Thyroid gland (tissue), 4 donors: ENCODE data around the gene POLD2. TPM values are rescaled to one million over a fixed set of nuclear protein-coding genes. Genes with fewer than 3 reads are reported as not detected.
"Not testable (repeated sequence)": the region's sequence is repeated elsewhere in the genome, so short reads cannot be mapped to it uniquely, and the experiment has no call there.

Source experiments
- DNase-seq, 2 donors: peaks; one replicate each; pipeline ENCODE4 v3.0.0-alpha.2; 2019
- H3K27ac ChIP-seq, 3 donors: fragments of 200-600 bp; sonication (generic); 1 replicate in 2 of 3; 2 replicates in 1 of 3; pipeline ENCODE4 v1.5.1; 2016 to 2019; ENCODE audit warnings: mild to moderate bottlenecking in 1 of 3, moderate library complexity in 1 of 3
- H3K27me3 ChIP-seq: fragments of 200-600 bp; sonication (generic); one replicate; pipeline ENCODE4 v1.5.1; 2019
- H3K36me3 ChIP-seq, 2 donors: fragments of 200-600 bp; sonication (generic); one replicate each; pipeline ENCODE4 v1.5.1; 2016 to 2019
- H3K4me1 ChIP-seq, 2 donors: fragments of 200-600 bp; sonication (generic); one replicate each; pipeline ENCODE4 v1.5.1; 2017 to 2019
- H3K4me3 ChIP-seq, 3 donors: fragments of 200-600 bp; sonication (generic); replicated peaks in 1 of 3; 1 replicate in 2 of 3; 2 replicates in 1 of 3; pipeline ENCODE4 v1.5.1; 2016; ENCODE audit warnings: mild to moderate bottlenecking in 1 of 3
- H3K9me3 ChIP-seq: fragments of 200-600 bp; sonication (generic); one replicate; pipeline ENCODE4 v1.5.1; 2017
- CTCF ChIP-seq, 6 experiments: fragments of 200-600 bp in 3 of 6; fragments of 450-650 bp in 3 of 6; sonication (generic) in 3 of 6; IDR thresholded peaks; one replicate each; pipeline ENCODE4 v1.5.1; 2016 to 2019; ENCODE audit warnings: antibody characterized with exemption in 6 of 6, mild to moderate bottlenecking in 2 of 6, inconsistent platforms in 1 of 6, moderate library complexity in 1 of 6
- POLR2A ChIP-seq, 2 donors: fragments of 450-650 bp; IDR thresholded peaks; one replicate each; pipeline ENCODE4 v1.6.1; 2017; ENCODE audit warnings: antibody characterized with exemption in 2 of 2, mild to moderate bottlenecking in 2 of 2, moderate library complexity in 1 of 2
- WGBS, 2 donors: methylation state at CpG; one replicate each; pipeline ENCODE4 v1.1.5; 2017; 5-methylcytosine and 5-hydroxymethylcytosine counted together
- intact Hi-C: fragments of 100-400 bp; cut with DNase I; formaldehyde crosslinking; loops from one replicate; pipeline ENCODE4 v1.15.1; 2023
- total RNA-seq, 4 donors: library from RNA; depleted of rRNA; stranded (reverse); fragments of >200 nt; gene quantifications; one replicate each; pipeline ENCODE4 v1.2.3, GENCODE V29; 2016

POLD2 gene
- 10 to 100 TPM; 48.8 to 65.8 (median 55.1) TPM for total RNA-seq

GRCh38 chr7:44123190-44124003, at the start of gene POLD2:
Gene POLD2 (minus strand): TSS chr7:44123548. CDS start chr7:44122053, 1,495 bp downstream.
- Histone ChIP-seq H3K27ac (peak within 1 kb of the TSS; percentile 13 to 65 (median 41)), H3K4me1 (peaks cover 6 to 9% of the 10 kb centered on the region in 2 donors), H3K9me3 (no peaks in the 10 kb centered on the region), H3K4me3 (peak within 1 kb of the TSS; percentile 41 to 81 (median 69)), H3K27me3 (no peaks in the 10 kb centered on the region), H3K36me3 (peaks cover 9% of the 10 kb centered on the region in 2 donors)
- DNase-seq = peak; percentile 98 to 99
- 1% methylated on average over 28 to 37 of the region's 86 CpGs for WGBS, 2 donors
- TF ChIP-seq POLR2A (IDR thresholded peaks at IDR 0.05) (peak in 1 of 2 donors; percentile 69), CTCF (IDR thresholded peaks at IDR 0.05) (peak in 1 of 6 experiments; percentile 17)
- intact Hi-C loops = loop anchor here (10.0 kb wide), 1 partner anchor 81 kb away; the partner anchor contains the start of gene YKT6

GRCh38 chr7:44172803-44173424, 49.6 kb upstream of the POLD2 start:
- Histone ChIP-seq H3K9me3 (no peaks in the 10 kb centered on the region), H3K36me3 (no peaks in the 10 kb centered on the region), H3K27me3 (no peaks in the 10 kb centered on the region), H3K4me1 (no peaks in the 10 kb centered on the region), H3K4me3 (no peak overlapping the region), H3K27ac (no peak overlapping the region)
- no peak for DNase-seq
- TF ChIP-seq CTCF (IDR thresholded peaks at IDR 0.05) (no peak), POLR2A (IDR thresholded peaks at IDR 0.05) (no peak)
- intact Hi-C loops = no loop called here
- 71 to 74% methylated on average over 6 of the region's 6 CpGs for WGBS, 2 donors

GRCh38 chr7:44172352-44172751, 49.0 kb upstream of the POLD2 start:
- Histone ChIP-seq H3K27me3 (no peaks in the 10 kb centered on the region), H3K9me3 (no peaks in the 10 kb centered on the region), H3K4me3 (no peak overlapping the region), H3K4me1 (no peaks in the 10 kb centered on the region), H3K27ac (no peak overlapping the region), H3K36me3 (no peaks in the 10 kb centered on the region)
- DNase-seq = no peak
- TF ChIP-seq CTCF (IDR thresholded peaks at IDR 0.05) (no peak), POLR2A (IDR thresholded peaks at IDR 0.05) (no peak)
- intact Hi-C loops = no loop called here

- H3K36me3 ChIP-seq, H3K27me3 ChIP-seq, DNase-seq, H3K27ac ChIP-seq, H3K9me3 ChIP-seq, H3K4me3 ChIP-seq, H3K4me1 ChIP-seq, intact Hi-C loops: not testable (repeated sequence)
- 94 to 98% methylated on average over 9 of the region's 9 CpGs for WGBS, 2 donors
Observed at GRCh38 chr7:44171901-44172300, 48.6 kb upstream of the POLD2 start.

- TF ChIP-seq CTCF (IDR thresholded peaks at IDR 0.05) = no peak
- no peak for TF ChIP-seq POLR2A (IDR thresholded peaks at IDR 0.05)
- intact Hi-C loops = no loop called here
- no peaks in the 10 kb centered on the region for H3K27me3 ChIP-seq
- no peak overlapping the region for H3K4me3 ChIP-seq
- H3K4me1 ChIP-seq = peaks cover 0 to 6% of the 10 kb centered on the region in 2 donors
- H3K36me3 ChIP-seq = no peaks in the 10 kb centered on the region
- no peaks in the 10 kb centered on the region for H3K9me3 ChIP-seq
- H3K27ac ChIP-seq = no peak overlapping the region
- DNase-seq = no peak
Observed at GRCh38 chr7:44167920-44168319, 44.6 kb upstream of the POLD2 start.
